Lower leg skin (tissue), 3 donors: ENCODE data around the gene TTC9C.

Experiments
- CTCF ChIP-seq, 3 donors: fragments of 450-650 bp; IDR thresholded peaks; one replicate each; pipeline ENCODE4 v1.5.1; 2016; ENCODE audit warnings: antibody characterized with exemption in 3 of 3, mild to moderate bottlenecking in 3 of 3, moderate library complexity in 2 of 3
- POLR2A ChIP-seq, 2 donors: fragments of 450-650 bp; IDR thresholded peaks; one replicate each; pipeline ENCODE4 v1.6.1; 2016 to 2017; ENCODE audit warnings: antibody characterized with exemption in 2 of 2, mild to moderate bottlenecking in 1 of 2, moderate library complexity in 1 of 2

- TF ChIP-seq CTCF (IDR thresholded peaks at IDR 0.05) (no peak), POLR2A (IDR thresholded peaks at IDR 0.05) (no peak)
Measured at GRCh38 chr11:62747475-62748160, 19.3 kb downstream of the TTC9C start.
